Esophagus muscularis mucosa (tissue), 4 donors: ENCODE measurements around the gene CDPF1. TPM values are rescaled to one million over a fixed set of nuclear protein-coding genes. Genes with fewer than 3 reads are reported as not detected.
"Not testable (repeated sequence)": the region's sequence is repeated elsewhere in the genome, so short reads cannot be mapped to it uniquely, and the experiment has no call there.

Experiments
- DNase-seq: peaks from one replicate; pipeline ENCODE4 v3.0.0-alpha.2; 2017; ENCODE audit errors: extremely low spot score
- H3K27ac ChIP-seq, 4 donors: fragments of 200-600 bp; sonication (generic); replicated peaks in 1 of 4; 1 replicate in 3 of 4; 2 replicates in 1 of 4; pipeline ENCODE4 v1.5.1; 2016 to 2019; ENCODE audit warnings: mild to moderate bottlenecking in 1 of 4
- H3K27me3 ChIP-seq, 4 donors: fragments of 200-600 bp; sonication (generic); one replicate each; pipeline versions ENCODE4 v1.5.1 to v1.6.0; 2016 to 2019
- H3K36me3 ChIP-seq, 4 donors: fragments of 200-600 bp; sonication (generic); one replicate each; pipeline ENCODE4 v1.5.1; 2016 to 2019
- H3K4me1 ChIP-seq, 4 donors: fragments of 200-600 bp; sonication (generic); one replicate each; pipeline ENCODE4 v1.5.1; 2016 to 2019
- H3K4me3 ChIP-seq, 4 donors: fragments of 200-600 bp; sonication (generic); 1 replicate in 2 of 4; 2 replicates in 2 of 4; pipeline ENCODE4 v1.5.1; 2016 to 2019; ENCODE audit warnings: mild to moderate bottlenecking in 4 of 4, moderate library complexity in 1 of 4
- H3K9me3 ChIP-seq, 4 donors: fragments of 200-600 bp; sonication (generic); 1 replicate in 3 of 4; 2 replicates in 1 of 4; pipeline ENCODE4 v1.5.1; 2016 to 2019
- EP300 ChIP-seq: sonication (generic); formaldehyde crosslinking; IDR thresholded peaks from one replicate; pipeline ENCODE4 v1.6.1; 2017; ENCODE audit warnings: antibody characterized with exemption
- POLR2A ChIP-seq: fragments of 450-650 bp; IDR thresholded peaks from one replicate; pipeline ENCODE4 v1.6.1; 2017; ENCODE audit warnings: antibody characterized with exemption, moderate library complexity, mild to moderate bottlenecking, low read depth
- POLR2AphosphoS5 ChIP-seq, 2 donors: sonication (generic); formaldehyde crosslinking; IDR thresholded peaks; one replicate each; pipeline ENCODE4 v1.6.1; 2017; ENCODE audit warnings: antibody characterized with exemption in 2 of 2
- WGBS: methylation state at CpG from one replicate; pipeline ENCODE4 v1.1.5; 2018; 5-methylcytosine and 5-hydroxymethylcytosine counted together
- intact Hi-C: fragments of 100-400 bp; cut with DNase I; formaldehyde crosslinking; loops from one replicate; pipeline ENCODE4 v1.15.1; 2023
- total RNA-seq, 4 donors: library from RNA; depleted of rRNA; stranded (reverse); fragments of >200 nt; gene quantifications; one replicate each; pipeline versions ENCODE4 v1.1.0 to v1.2.1, GENCODE V29; 2016
- TF ChIP-seq, protein P1 (sequence below), 3 experiments: fragments of 200-600 bp in 2 of 3; fragments of 450-650 bp in 1 of 3; sonication (generic) in 2 of 3; IDR thresholded peaks; one replicate each; pipeline ENCODE4 v1.5.1; 2017 to 2019; ENCODE audit warnings: antibody characterized with exemption in 3 of 3, mild to moderate bottlenecking in 2 of 3, moderate library complexity in 1 of 3

CDPF1 gene
- total RNA-seq, 4 donors from 2014 or later, result 8.3 to 19.4 (median 14.8) TPM

DNA sequence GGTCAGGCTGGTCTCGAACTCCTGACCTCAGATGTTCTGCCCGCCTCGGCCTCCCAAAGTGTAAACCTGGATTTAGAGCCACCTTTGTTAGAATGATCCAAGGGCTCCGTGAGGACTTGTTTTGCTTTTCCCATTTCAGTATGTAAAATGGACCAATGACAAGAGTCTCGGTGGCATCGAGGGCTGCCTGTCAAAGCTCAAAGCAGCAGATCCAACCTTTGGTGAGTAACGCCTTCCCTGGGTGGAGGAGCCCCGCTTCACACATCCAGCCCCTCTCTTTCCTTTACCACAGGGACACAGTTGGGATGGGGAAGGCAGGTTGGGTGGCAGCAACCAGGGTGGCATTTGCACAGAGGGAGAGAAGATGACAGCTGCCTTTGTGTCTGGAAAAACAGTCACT lies 22.1 kb upstream of the CDPF1 start:
- Histone ChIP-seq H3K36me3 (peaks cover 40 to 74% (median 56%) of the 10 kb centered on the region in 4 donors), H3K27me3 (no peaks in the 10 kb centered on the region)
- 97% methylated on average over 8 of the region's 8 CpGs for WGBS

DNA sequence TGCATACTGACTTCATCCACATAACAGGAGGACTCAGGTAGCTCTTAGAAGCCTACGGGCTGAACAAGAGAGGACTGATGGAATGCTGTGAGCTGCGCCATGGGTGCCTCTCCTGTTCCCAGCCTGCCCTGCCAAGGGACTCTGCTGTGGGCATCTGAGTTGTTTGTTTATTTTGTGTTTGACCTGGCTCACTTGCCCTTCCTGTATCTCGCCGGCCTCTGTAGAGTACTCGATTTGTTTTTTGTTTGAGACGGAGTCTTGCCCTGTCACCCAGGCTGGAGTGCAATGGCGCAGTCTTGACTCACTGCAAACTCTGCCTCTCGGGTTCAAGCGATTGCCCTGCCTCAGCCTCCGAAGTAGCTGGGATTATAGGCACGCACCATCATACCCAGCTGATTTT lies 19.5 kb upstream of the CDPF1 start:
- Histone ChIP-seq H3K4me1 (peaks cover 27 to 36% (median 30%) of the 10 kb centered on the region in 4 donors), H3K27me3 (no peaks in the 10 kb centered on the region), H3K36me3 (peaks cover 23 to 50% (median 32%) of the 10 kb centered on the region in 4 donors), H3K9me3 (no peaks in the 10 kb centered on the region), H3K27ac (peak overlapping the region in 1 of 4 donors; percentile 86), H3K4me3 (no peak overlapping the region)
- TF ChIP-seq, protein P1, sequence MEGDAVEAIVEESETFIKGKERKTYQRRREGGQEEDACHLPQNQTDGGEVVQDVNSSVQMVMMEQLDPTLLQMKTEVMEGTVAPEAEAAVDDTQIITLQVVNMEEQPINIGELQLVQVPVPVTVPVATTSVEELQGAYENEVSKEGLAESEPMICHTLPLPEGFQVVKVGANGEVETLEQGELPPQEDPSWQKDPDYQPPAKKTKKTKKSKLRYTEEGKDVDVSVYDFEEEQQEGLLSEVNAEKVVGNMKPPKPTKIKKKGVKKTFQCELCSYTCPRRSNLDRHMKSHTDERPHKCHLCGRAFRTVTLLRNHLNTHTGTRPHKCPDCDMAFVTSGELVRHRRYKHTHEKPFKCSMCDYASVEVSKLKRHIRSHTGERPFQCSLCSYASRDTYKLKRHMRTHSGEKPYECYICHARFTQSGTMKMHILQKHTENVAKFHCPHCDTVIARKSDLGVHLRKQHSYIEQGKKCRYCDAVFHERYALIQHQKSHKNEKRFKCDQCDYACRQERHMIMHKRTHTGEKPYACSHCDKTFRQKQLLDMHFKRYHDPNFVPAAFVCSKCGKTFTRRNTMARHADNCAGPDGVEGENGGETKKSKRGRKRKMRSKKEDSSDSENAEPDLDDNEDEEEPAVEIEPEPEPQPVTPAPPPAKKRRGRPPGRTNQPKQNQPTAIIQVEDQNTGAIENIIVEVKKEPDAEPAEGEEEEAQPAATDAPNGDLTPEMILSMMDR (IDR thresholded peaks at IDR 0.05), result no peak
- TF ChIP-seq POLR2AphosphoS5 (IDR thresholded peaks at IDR 0.05) (no peak), POLR2A (no peak), EP300 (no peak)
- no peak for DNase-seq
- intact Hi-C loops, result loop anchor here (10.0 kb wide), 1 partner anchor 125 kb away; no protein-coding TSS in a partner anchor
- 68% methylated on average over 11 of the region's 11 CpGs for WGBS

More for the DNA sequence above, 22.1 kb upstream of the CDPF1 start:
- Histone ChIP-seq H3K4me1 (peaks cover 17 to 27% (median 23%) of the 10 kb centered on the region in 4 donors), H3K9me3 (no peaks in the 10 kb centered on the region), H3K4me3 (no peak overlapping the region), H3K27ac (no peak overlapping the region)
- no peak for DNase-seq
- TF ChIP-seq POLR2A (no peak), POLR2AphosphoS5 (IDR thresholded peaks at IDR 0.05) (no peak), EP300 (no peak)
- TF ChIP-seq, protein P1 (IDR thresholded peaks at IDR 0.05), result no peak
- intact Hi-C loops, result no loop called here

DNA sequence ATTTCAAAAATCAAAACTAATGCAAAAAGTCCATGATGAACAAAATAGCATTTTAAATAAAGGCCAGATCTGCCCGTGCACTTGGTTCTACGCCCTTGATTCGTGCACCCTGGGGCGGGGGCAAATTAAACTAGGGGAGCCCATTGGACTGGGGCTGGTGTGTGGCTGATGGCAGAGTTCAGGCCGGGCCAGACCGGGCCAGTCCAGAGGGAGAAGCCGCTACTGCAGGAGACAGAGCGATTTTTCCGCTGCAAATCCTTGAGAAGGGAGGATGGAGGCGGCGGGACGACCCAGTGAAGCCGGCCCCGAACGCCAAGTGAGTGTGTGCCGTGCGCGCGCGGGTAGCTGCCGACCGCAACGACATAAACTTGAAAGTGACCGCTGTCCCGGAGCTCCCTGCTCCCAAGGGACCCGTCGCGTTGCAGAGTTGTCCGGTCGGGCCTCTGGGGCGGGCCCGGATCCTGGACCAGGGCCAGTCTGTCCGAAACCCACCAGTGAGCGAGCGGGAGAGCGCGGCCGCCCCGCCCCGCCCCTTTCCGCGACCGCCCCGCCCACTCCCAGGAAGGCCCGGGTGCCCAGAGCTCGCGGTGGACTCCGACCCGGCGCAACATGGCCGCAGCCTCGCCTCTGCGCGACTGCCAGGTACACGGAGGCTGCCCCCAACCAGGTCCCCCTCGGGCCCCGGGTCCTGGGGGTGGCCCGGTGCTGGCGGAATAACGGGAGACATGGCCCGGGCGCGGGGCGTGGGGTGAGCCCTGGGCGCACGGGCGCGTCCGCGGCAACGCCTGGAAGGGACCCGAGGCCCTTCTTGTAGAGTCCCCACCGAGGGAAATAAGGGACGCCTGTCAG lies 17.6 kb upstream of the CDPF1 start, which contains the start of gene TTC38:
TSS of gene TTC38 (plus strand) at position 578 of the 849 bp plus-strand sequence. CDS start at position 610, 32 bp downstream.
- Histone ChIP-seq H3K4me1 (peaks cover 30 to 47% (median 36%) of the 10 kb centered on the region in 4 donors), H3K27me3 (no peaks in the 10 kb centered on the region), H3K27ac (peak within 1 kb of the TSS; percentile 83 to 87 (median 84)), H3K4me3 (peak within 1 kb of the TSS; percentile 66 to 89 (median 79)), H3K36me3 (peaks cover 6 to 31% (median 13%) of the 10 kb centered on the region in 4 donors), H3K9me3 (no peaks in the 10 kb centered on the region)
- WGBS, result under 1% methylated on average over 28 of the region's 74 CpGs
- peak; percentile 97 for DNase-seq
- TF ChIP-seq EP300 (no peak), POLR2AphosphoS5 (IDR thresholded peaks at IDR 0.05) (peak; percentile 67 to 71), POLR2A (no peak)
- TF ChIP-seq, protein P1 (IDR thresholded peaks at IDR 0.05), result no peak
- intact Hi-C loops, result loop anchor here (10.0 kb wide), 1 partner anchor 123 kb away; no protein-coding TSS in a partner anchor

DNA sequence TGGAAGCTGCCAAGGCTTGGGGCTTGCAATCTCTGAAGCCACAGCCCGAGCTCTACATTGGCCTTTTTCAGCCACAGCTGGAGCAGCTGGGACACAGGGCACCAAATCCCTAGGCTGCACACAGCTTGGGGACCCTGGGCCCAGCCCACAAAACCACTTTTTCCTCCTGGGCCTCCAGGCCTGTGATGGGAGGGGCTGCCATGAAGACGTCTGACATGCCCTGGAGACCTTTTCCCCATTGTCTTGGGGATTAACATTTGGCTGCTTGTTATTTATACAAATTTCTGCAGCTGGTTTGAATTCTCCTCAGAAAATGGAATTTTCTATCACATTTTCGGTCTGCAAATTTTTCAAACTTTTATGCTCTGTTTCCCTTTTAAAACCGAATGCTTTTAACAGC lies 15.5 kb upstream of the CDPF1 start:
- Histone ChIP-seq H3K4me1 (peaks cover 30 to 54% (median 40%) of the 10 kb centered on the region in 4 donors), H3K36me3 (peaks cover 0 to 11% (median 0%) of the 10 kb centered on the region in 4 donors)
- H3K27ac ChIP-seq, H3K4me3 ChIP-seq, DNase-seq, H3K9me3 ChIP-seq, H3K27me3 ChIP-seq: not testable (repeated sequence)
- WGBS, result 93% methylated on average over 4 of the region's 4 CpGs
- intact Hi-C loops, result loop anchor here (10.0 kb wide), 1 partner anchor 121 kb away; no protein-coding TSS in a partner anchor

DNA sequence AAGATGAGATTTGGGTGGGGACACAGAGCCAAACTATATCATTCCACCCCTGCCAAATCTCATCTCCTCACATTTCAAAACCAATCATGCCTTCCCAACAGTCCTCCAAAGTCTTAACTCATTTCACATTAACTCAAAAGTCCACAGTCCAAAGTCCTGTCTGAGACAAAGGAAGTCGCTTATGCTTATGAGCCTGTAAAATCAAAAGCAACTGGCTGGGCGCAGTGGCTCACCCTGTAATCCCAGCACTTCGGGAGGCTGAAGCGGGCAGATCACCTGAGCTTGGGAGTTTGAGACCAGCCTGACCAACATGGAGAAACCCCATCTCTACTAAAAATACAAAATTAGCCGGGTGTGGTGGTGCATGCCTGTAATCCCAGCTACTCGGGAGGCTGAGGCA lies 14.4 kb upstream of the CDPF1 start:
- not testable (repeated sequence) for H3K4me3 ChIP-seq, H3K27me3 ChIP-seq, DNase-seq, H3K9me3 ChIP-seq, H3K27ac ChIP-seq, H3K36me3 ChIP-seq
- intact Hi-C loops, result loop anchor here (10.0 kb wide), 1 partner anchor 120 kb away; no protein-coding TSS in a partner anchor
- H3K4me1 ChIP-seq, result peaks cover 27 to 48% (median 34%) of the 10 kb centered on the region in 4 donors
- 95% methylated on average over 6 of the region's 6 CpGs for WGBS
